ENCODE measurements around the gene ANKRD50.

The ANKRD50 gene

DNA sequence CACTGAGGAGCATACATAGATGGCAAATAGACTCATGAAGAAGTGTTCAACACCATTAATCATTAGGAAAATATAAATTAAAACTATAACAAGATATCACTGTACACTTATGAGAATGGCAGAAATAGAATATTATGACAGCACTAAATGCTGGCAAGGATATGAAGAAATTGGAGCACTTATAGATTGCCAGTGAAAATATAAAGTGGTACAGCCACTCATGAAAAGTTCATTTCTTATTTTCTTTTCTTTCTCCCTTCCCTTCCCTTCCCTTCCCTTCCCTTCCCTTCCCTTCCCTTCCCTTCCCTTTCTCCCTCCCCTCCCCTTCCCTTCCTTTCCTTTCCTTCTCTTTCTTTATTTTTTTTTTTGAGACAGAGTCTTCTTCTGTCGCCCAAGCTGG, 53.7 kb downstream of the ANKRD50 start:
- TF ChIP-seq, protein P1, sequence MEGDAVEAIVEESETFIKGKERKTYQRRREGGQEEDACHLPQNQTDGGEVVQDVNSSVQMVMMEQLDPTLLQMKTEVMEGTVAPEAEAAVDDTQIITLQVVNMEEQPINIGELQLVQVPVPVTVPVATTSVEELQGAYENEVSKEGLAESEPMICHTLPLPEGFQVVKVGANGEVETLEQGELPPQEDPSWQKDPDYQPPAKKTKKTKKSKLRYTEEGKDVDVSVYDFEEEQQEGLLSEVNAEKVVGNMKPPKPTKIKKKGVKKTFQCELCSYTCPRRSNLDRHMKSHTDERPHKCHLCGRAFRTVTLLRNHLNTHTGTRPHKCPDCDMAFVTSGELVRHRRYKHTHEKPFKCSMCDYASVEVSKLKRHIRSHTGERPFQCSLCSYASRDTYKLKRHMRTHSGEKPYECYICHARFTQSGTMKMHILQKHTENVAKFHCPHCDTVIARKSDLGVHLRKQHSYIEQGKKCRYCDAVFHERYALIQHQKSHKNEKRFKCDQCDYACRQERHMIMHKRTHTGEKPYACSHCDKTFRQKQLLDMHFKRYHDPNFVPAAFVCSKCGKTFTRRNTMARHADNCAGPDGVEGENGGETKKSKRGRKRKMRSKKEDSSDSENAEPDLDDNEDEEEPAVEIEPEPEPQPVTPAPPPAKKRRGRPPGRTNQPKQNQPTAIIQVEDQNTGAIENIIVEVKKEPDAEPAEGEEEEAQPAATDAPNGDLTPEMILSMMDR (IDR thresholded peaks at IDR 0.05; ENCODE audit: insufficient read depth, low read length, poor library complexity, severe bottlenecking), result no peak
- H3K27me3 ChIP-seq (replicated peaks; ENCODE audit: control insufficient read depth, insufficient read depth, low read length), result no peaks in the 10 kb centered on the region

DNA sequence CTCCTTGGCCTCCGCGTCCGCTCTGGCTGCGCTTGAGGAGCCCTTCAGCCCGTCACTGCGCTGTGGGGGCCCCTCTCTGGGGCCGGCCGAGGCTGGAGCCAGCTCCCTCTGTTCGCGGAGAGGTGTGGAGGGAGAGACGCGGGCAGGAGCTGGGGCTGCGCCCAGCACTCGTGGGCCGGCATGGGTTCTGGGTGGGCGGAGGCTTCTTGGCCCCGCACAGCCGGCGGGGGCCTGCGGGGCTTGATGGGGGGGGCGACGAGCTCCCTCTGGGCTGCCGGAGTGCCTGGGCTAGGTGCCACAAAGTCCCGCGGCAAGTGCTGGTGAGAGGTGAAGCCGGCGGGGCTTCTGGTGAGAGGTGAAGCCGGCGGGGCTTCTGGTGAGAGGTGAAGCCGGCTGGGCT, 61.9 kb downstream of the ANKRD50 start:
- Histone ChIP-seq H3K27me3 (replicated peaks; ENCODE audit: control insufficient read depth, insufficient read depth, low read length) (no peaks in the 10 kb centered on the region), H3K36me3 (ENCODE audit: control insufficient read depth, insufficient read depth, low read length) (no peaks in the 10 kb centered on the region), H3K4me3 (replicated peaks; ENCODE audit: low read depth, low read length) (no peak overlapping the region)
- DNase-seq (ENCODE audit: extremely low read depth, insufficient read length), result no peak
- TF ChIP-seq, protein P1 (IDR thresholded peaks at IDR 0.05; ENCODE audit: insufficient read depth, low read length, poor library complexity, severe bottlenecking), result no peak

More for the DNA sequence above, 53.7 kb downstream of the ANKRD50 start:
- no peak overlapping the region for H3K4me3 ChIP-seq (replicated peaks; ENCODE audit: low read depth, low read length)
- H3K36me3 ChIP-seq (ENCODE audit: control insufficient read depth, insufficient read depth, low read length), result no peaks in the 10 kb centered on the region
- no peak for DNase-seq (ENCODE audit: extremely low read depth, insufficient read length)

DNA sequence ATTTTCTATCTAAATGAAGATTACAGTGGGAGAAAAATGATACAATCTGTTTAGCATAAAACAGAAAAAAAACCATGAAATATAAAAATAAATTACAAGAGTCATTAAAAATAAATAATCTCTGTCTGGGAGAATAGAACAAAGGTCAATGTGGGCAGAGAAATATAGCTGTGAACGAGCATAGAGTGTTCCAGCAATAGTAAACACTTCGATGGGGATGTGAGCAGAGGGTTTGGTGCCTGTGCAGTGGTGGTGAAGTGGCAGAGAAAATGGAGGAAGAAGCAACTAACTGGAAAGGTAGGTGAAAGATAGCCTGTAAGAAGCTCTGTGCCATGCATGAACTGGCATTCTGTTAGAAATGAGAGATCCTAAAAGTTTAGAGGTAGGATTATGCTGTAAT, 64.9 kb downstream of the ANKRD50 start:
- no peak for DNase-seq (ENCODE audit: extremely low read depth, insufficient read length)
- H3K36me3 ChIP-seq (ENCODE audit: control insufficient read depth, insufficient read depth, low read length), result no peaks in the 10 kb centered on the region
- no peak overlapping the region for H3K4me3 ChIP-seq (replicated peaks; ENCODE audit: low read depth, low read length)
- H3K27me3 ChIP-seq (replicated peaks; ENCODE audit: control insufficient read depth, insufficient read depth, low read length), result no peaks in the 10 kb centered on the region
- TF ChIP-seq, protein P1 (IDR thresholded peaks at IDR 0.05; ENCODE audit: insufficient read depth, low read length, poor library complexity, severe bottlenecking), result no peak

DNA sequence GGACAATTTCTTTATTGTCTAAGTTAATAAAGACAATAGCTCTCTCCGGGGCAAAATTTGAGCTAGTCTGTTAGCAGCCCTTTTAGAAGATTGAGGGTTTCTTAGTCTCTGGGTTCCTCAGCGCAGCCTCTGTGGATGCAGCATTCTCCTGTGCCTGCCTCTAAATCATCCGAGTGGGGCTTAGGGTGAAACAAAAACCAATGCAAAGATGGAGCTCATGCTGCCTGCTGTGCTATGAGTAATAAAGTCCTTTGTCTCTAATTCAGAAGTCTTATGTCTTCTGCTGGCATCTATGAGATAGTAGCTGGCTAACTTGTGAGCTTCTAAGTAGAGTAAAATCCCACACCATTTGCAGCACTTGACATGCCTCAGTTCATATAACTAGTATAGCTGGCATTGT, 67.9 kb downstream of the ANKRD50 start:
- Histone ChIP-seq H3K27me3 (replicated peaks; ENCODE audit: control insufficient read depth, insufficient read depth, low read length) (no peaks in the 10 kb centered on the region), H3K36me3 (ENCODE audit: control insufficient read depth, insufficient read depth, low read length) (no peaks in the 10 kb centered on the region), H3K4me3 (replicated peaks; ENCODE audit: low read depth, low read length) (no peak overlapping the region)
- DNase-seq (ENCODE audit: extremely low read depth, insufficient read length), result no peak
- TF ChIP-seq, protein P1 (IDR thresholded peaks at IDR 0.05; ENCODE audit: insufficient read depth, low read length, poor library complexity, severe bottlenecking), result no peak

DNA sequence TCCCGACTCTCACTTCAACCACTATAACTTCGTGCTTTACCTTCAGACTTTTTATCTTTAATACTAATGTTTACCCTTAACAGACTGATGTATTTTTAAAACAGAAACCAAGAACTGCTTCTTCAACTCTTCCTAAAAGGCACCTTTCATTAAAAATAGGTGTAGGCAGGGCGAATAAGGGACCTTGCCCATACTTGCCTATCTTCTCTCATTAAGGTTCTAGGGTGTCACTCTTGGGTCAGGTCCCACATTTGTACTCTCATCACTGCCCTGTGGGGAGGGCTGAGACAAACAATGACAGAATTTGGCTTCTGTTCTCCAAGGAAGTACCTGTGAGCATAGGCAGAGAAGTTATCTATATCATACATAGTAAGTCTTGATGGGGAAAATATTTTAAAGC, 69.7 kb downstream of the ANKRD50 start:
- H3K4me3 ChIP-seq (replicated peaks; ENCODE audit: low read depth, low read length), result no peak overlapping the region

More for the DNA sequence above, 69.7 kb downstream of the ANKRD50 start:
- Histone ChIP-seq H3K36me3 (ENCODE audit: control insufficient read depth, insufficient read depth, low read length) (no peaks in the 10 kb centered on the region), H3K27me3 (replicated peaks; ENCODE audit: control insufficient read depth, insufficient read depth, low read length) (no peaks in the 10 kb centered on the region)
- DNase-seq (ENCODE audit: extremely low read depth, insufficient read length), result no peak
- TF ChIP-seq, protein P1 (IDR thresholded peaks at IDR 0.05; ENCODE audit: insufficient read depth, low read length, poor library complexity, severe bottlenecking), result no peak

Measured in GM06990 (cell line).